Stimulated activated CD4-positive, alpha-beta T cell treated with anti-CD3 and anti-CD28 coated beads, Interleukin-12 subunit alpha, Interleukin-12 subunit beta, amount 100 ng/mL, for 24 hours (primary cell): Measurements from ENCODE around the gene NAV3.

Experiments used
- DNase-seq, 2 experiments: peaks; one replicate each; pipeline ENCODE4 v3.0.0-alpha.2; 2020; ENCODE audit warnings: low read depth in 2 of 2

NAV3 gene

GRCh38 chr12:77847060-77847541 is 16.4 kb downstream of the NAV3 start:
- DNase-seq = no peak

- no peak for DNase-seq
Observed at GRCh38 chr12:77847680-77848431, 17.2 kb downstream of the NAV3 start.

GRCh38 chr12:77850129-77850528 is 19.4 kb downstream of the NAV3 start:
- no peak for DNase-seq

- DNase-seq = no peak
Observed at GRCh38 chr12:77850698-77851097, 20.0 kb downstream of the NAV3 start.

- no peak for DNase-seq
Observed at GRCh38 chr12:77855548-77855947, 24.9 kb downstream of the NAV3 start.

- DNase-seq = no peak
Observed at GRCh38 chr12:77861317-77861716, 30.6 kb downstream of the NAV3 start.

- DNase-seq = no peak
Observed at GRCh38 chr12:77865178-77865577, 34.5 kb downstream of the NAV3 start.

- no peak for DNase-seq
Observed at GRCh38 chr12:77878901-77879300, 48.2 kb downstream of the NAV3 start.

GRCh38 chr12:77882709-77883108 is 52.0 kb downstream of the NAV3 start:
- DNase-seq = no peak

GRCh38 chr12:77888611-77889010 is 57.9 kb downstream of the NAV3 start:
- DNase-seq = no peak

GRCh38 chr12:77891518-77892147 is 60.9 kb downstream of the NAV3 start:
- DNase-seq = no peak

GRCh38 chr12:77893918-77894317 is 63.2 kb downstream of the NAV3 start:
- DNase-seq = no peak

- DNase-seq = no peak
Observed at GRCh38 chr12:77894556-77894955, 63.9 kb downstream of the NAV3 start.

- DNase-seq = no peak
Observed at GRCh38 chr12:77895699-77896098, 65.0 kb downstream of the NAV3 start.

GRCh38 chr12:77907936-77908335 is 77.2 kb downstream of the NAV3 start:
- DNase-seq = no peak

GRCh38 chr12:77914081-77914488 is 83.4 kb downstream of the NAV3 start:
- DNase-seq = no peak

- DNase-seq = no peak
Observed at GRCh38 chr12:77915071-77915600, 84.4 kb downstream of the NAV3 start.

GRCh38 chr12:77916276-77916675 is 85.6 kb downstream of the NAV3 start:
- no peak for DNase-seq

- DNase-seq = no peak
Observed at GRCh38 chr12:77918046-77918445, 87.4 kb downstream of the NAV3 start.

GRCh38 chr12:77919450-77919849 is 88.8 kb downstream of the NAV3 start:
- no peak for DNase-seq

- DNase-seq = no peak
Observed at GRCh38 chr12:77923882-77924281, 93.2 kb downstream of the NAV3 start.

- DNase-seq = no peak
Observed at GRCh38 chr12:77924703-77925102, 94.0 kb downstream of the NAV3 start.

- DNase-seq = no peak
Observed at GRCh38 chr12:77925536-77926108, 94.9 kb downstream of the NAV3 start.
